CD4-positive, alpha-beta T cell (primary cell): ENCODE data around the gene ARGLU1. TPM values are rescaled to one million over a fixed set of nuclear protein-coding genes. Genes with fewer than 3 reads are reported as not detected.

Source experiments
- ATAC-seq: fragments of 200-7000 bp; cut with Tn5 transposase; one replicate; pipeline ENCODE4 v1.10.0; 2022; ENCODE audit warnings: mild to moderate bottlenecking; ENCODE audit not compliant: poor library complexity
- CTCF ChIA-PET: fragments of 350-600 bp; sonication (Branson Sonifier 250); formaldehyde crosslinking; loops from one replicate; lab custom pipeline; 2021; ENCODE audit warnings: antibody characterized with exemption, inconsistent platforms; lab: Charles Lee
- POLR2A ChIA-PET: fragments of 350-600 bp; sonication (Branson Sonifier 250); formaldehyde crosslinking; loops from one replicate; lab custom pipeline; 2021; ENCODE audit warnings: antibody characterized with exemption, inconsistent platforms; lab: Charles Lee
- DNase-seq, 14 experiments: peaks; one replicate each; pipeline ENCODE4 v3.0.0-alpha.2; 2013 to 2020; ENCODE audit warnings: mixed read lengths in 2 of 14
- H3K27ac ChIP-seq, 2 donors: one replicate each; pipeline versions ENCODE4 v1.5.1 to v1.7.0; 2013; ENCODE audit warnings: low read length in 2 of 2, low read depth in 1 of 2, mild to moderate bottlenecking in 1 of 2
- H3K27me3 ChIP-seq, 2 experiments: 1 replicate in 1 of 2; 2 replicates in 1 of 2; pipeline versions ENCODE4 v1.6.1 to v1.7.0; 2013; ENCODE audit warnings: low read length in 2 of 2, control low read depth in 1 of 2, mild to moderate bottlenecking in 1 of 2, moderate library complexity in 1 of 2; ENCODE audit not compliant: insufficient read depth in 2 of 2, control insufficient read depth in 1 of 2
- H3K36me3 ChIP-seq: one replicate; pipeline ENCODE4 v1.6.1; 2013; ENCODE audit warnings: low read length, control low read depth; ENCODE audit not compliant: insufficient read depth
- H3K4me1 ChIP-seq: one replicate; pipeline ENCODE4 v1.6.1; 2013; ENCODE audit warnings: low read length, control low read depth; ENCODE audit not compliant: insufficient read depth
- H3K4me3 ChIP-seq: one replicate; pipeline ENCODE4 v1.5.1; 2013; ENCODE audit warnings: mild to moderate bottlenecking, low read length, moderate library complexity
- H3K9me3 ChIP-seq, 2 experiments: 1 replicate in 1 of 2; 2 replicates in 1 of 2; pipeline versions ENCODE4 v1.6.1 to v1.7.0; 2013; ENCODE audit warnings: low read length in 2 of 2, mild to moderate bottlenecking in 2 of 2, control low read depth in 1 of 2, moderate library complexity in 1 of 2; ENCODE audit not compliant: control insufficient read depth in 1 of 2, insufficient read depth in 1 of 2
- H3K27ac Mint-ChIP-seq: one replicate; pipeline ENCODE4 v1.8.0; 2020; ENCODE audit warnings: mixed read lengths
- H3K27me3 Mint-ChIP-seq: one replicate; pipeline ENCODE4 v1.8.0; 2021; ENCODE audit warnings: mixed read lengths
- H3K36me3 Mint-ChIP-seq: one replicate; pipeline ENCODE4 v1.8.0; 2021; ENCODE audit warnings: low read depth, mixed read lengths
- H3K4me1 Mint-ChIP-seq: one replicate; pipeline ENCODE4 v1.8.0; 2021; ENCODE audit warnings: low read depth, mixed read lengths
- H3K4me3 Mint-ChIP-seq: one replicate; pipeline ENCODE4 v1.8.0; 2020; ENCODE audit warnings: mild to moderate bottlenecking, mixed read lengths
- H3K9me3 Mint-ChIP-seq: one replicate; pipeline ENCODE4 v1.8.0; 2020; ENCODE audit warnings: mixed read lengths
- intact Hi-C, 2 experiments: fragments of 100-400 bp; cut with DNase I in 1 of 2; cut with micrococcal nuclease in 1 of 2; formaldehyde crosslinking; loops; one replicate each; pipeline versions ENCODE4 v1.15.1 to v1.9.0; 2023 to 2025; cut with DNase I, micrococcal nuclease
- total RNA-seq, 174 experiments: library from RNA in 2 of 174; stranded (reverse) in 2 of 174; gene quantifications; one replicate each; pipeline ENCODE4 v1.2.3 and lab custom pipeline; 2021 to 2026
- TF ChIP-seq, protein P1 (sequence below): fragments of 200-600 bp; IDR thresholded peaks from one replicate; pipeline ENCODE4 v1.8.0; 2022; ENCODE audit warnings: antibody characterized with exemption, mild to moderate bottlenecking

The ARGLU1 gene
- total RNA-seq, 2 experiments from 2014 or later = 146 to 152 TPM

- H3K36me3 ChIP-seq = no peaks in the 10 kb centered on the region
- Mint-ChIP-seq H3K27ac (no peak overlapping the region), H3K27me3 (no peaks in the 10 kb centered on the region), H3K36me3 (no peaks in the 10 kb centered on the region), H3K4me3 (no peak overlapping the region), H3K9me3 (no peaks in the 10 kb centered on the region), H3K4me1 (no peaks in the 10 kb centered on the region)
- H3K4me3 ChIP-seq = no peak overlapping the region
- POLR2A ChIA-PET = no interaction called here
- H3K4me1 ChIP-seq = no peaks in the 10 kb centered on the region
- TF ChIP-seq, protein P1, sequence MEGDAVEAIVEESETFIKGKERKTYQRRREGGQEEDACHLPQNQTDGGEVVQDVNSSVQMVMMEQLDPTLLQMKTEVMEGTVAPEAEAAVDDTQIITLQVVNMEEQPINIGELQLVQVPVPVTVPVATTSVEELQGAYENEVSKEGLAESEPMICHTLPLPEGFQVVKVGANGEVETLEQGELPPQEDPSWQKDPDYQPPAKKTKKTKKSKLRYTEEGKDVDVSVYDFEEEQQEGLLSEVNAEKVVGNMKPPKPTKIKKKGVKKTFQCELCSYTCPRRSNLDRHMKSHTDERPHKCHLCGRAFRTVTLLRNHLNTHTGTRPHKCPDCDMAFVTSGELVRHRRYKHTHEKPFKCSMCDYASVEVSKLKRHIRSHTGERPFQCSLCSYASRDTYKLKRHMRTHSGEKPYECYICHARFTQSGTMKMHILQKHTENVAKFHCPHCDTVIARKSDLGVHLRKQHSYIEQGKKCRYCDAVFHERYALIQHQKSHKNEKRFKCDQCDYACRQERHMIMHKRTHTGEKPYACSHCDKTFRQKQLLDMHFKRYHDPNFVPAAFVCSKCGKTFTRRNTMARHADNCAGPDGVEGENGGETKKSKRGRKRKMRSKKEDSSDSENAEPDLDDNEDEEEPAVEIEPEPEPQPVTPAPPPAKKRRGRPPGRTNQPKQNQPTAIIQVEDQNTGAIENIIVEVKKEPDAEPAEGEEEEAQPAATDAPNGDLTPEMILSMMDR = no peak
- H3K27ac ChIP-seq = no peak overlapping the region
- DNase-seq (no peak), ATAC-seq (no peak)
- intact Hi-C loops = loop anchor here in 1 of 2 experiments (10.0 kb wide), 1 partner anchor 339 kb away; no protein-coding TSS in a partner anchor
- no peaks in the 10 kb centered on the region for H3K27me3 ChIP-seq
- no peaks in the 10 kb centered on the region for H3K9me3 ChIP-seq
- CTCF ChIA-PET = no interaction called here
These were observed 8.0 kb upstream of the ARGLU1 start for GRCh38 chr13:106575896-106576295.

GRCh38 chr13:106573868-106574267 lies 5.9 kb upstream of the ARGLU1 start:
- Mint-ChIP-seq H3K27me3 (no peaks in the 10 kb centered on the region), H3K4me1 (peaks cover 8% of the 10 kb centered on the region), H3K36me3 (no peaks in the 10 kb centered on the region), H3K9me3 (no peaks in the 10 kb centered on the region), H3K4me3 (no peak overlapping the region), H3K27ac (no peak overlapping the region)
- Histone ChIP-seq H3K27ac (no peak overlapping the region), H3K4me3 (no peak overlapping the region), H3K27me3 (no peaks in the 10 kb centered on the region), H3K36me3 (no peaks in the 10 kb centered on the region), H3K4me1 (peaks cover 3% of the 10 kb centered on the region), H3K9me3 (no peaks in the 10 kb centered on the region)
- ChIA-PET POLR2A (no interaction called here), CTCF (no interaction called here)
- DNase-seq (no peak), ATAC-seq (no peak)
- intact Hi-C loops = loop anchor here in 1 of 2 experiments (10.0 kb wide), 1 partner anchor 341 kb away; no protein-coding TSS in a partner anchor
- TF ChIP-seq, protein P1 = no peak

DNA sequence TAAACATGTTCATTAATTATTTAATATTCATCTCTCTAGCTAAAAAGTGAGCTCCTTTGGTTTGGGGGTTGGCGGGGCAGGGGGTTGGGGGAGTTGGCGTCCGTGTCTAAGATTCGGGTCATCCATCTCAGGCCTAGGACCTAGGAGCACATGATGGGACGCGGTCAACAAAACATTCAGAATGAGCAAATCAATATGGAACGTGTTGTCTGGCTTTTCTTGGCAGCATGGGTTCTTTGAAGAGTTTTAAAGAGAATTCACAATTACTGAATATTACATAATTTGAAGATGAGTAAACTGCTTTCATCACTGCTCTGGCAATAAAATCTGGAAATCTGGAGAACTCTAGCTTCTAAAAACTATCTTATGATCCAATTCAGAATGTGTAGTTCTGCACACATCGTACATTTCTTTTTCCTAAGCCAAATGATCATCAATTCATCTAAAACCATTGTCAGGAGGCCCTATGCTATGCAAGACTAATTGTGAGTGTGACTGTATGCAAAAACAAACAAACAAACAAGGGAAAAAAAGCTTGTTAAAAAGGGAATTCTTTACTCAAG lies 5.4 kb upstream of the ARGLU1 start:
- H3K27me3 ChIP-seq = no peaks in the 10 kb centered on the region
- no peaks in the 10 kb centered on the region for H3K27me3 Mint-ChIP-seq
- POLR2A ChIA-PET = no interaction called here
- H3K27ac Mint-ChIP-seq = no peak overlapping the region
- H3K4me3 ChIP-seq = no peak overlapping the region
- CTCF ChIA-PET = interaction anchor here (0.6 kb wide), 1 partner anchor 25 kb away, joined by 4 read pairs; no protein-coding TSS in a partner anchor
- peaks cover under 1% of the 10 kb centered on the region for H3K36me3 Mint-ChIP-seq
- H3K4me1 ChIP-seq = peaks cover 7% of the 10 kb centered on the region
- no peak for ATAC-seq
- peaks cover 12% of the 10 kb centered on the region for H3K4me1 Mint-ChIP-seq
- TF ChIP-seq, protein P1 = no peak
- no peaks in the 10 kb centered on the region for H3K36me3 ChIP-seq
- intact Hi-C loops = loop anchor here in 1 of 2 experiments (10.0 kb wide), 1 partner anchor 341 kb away; no protein-coding TSS in a partner anchor
- no peak overlapping the region for H3K4me3 Mint-ChIP-seq
- H3K27ac ChIP-seq = no peak overlapping the region
- H3K9me3 ChIP-seq = no peaks in the 10 kb centered on the region
- DNase-seq = no peak
- H3K9me3 Mint-ChIP-seq = no peaks in the 10 kb centered on the region
